PC-3 (cell line): Measurements from ENCODE around the gene SCAF8.

Source experiments
- CTCF ChIP-seq: fragments of 300-600 bp; sonication (generic); conservative IDR thresholded peaks from 2 replicates; pipeline ENCODE4 v1.5.1; 2017; ENCODE audit warnings: antibody characterized with exemption, low read depth, mild to moderate bottlenecking, low read length
- EZH2 ChIP-seq: fragments of 300-600 bp; sonication (generic); IDR thresholded peaks from one replicate; pipeline ENCODE4 v1.6.1; 2017; ENCODE audit warnings: antibody characterized with exemption, mild to moderate bottlenecking, low read length; ENCODE audit not compliant: unreplicated experiment

GRCh38 chr6:154868143-154868594, 135.0 kb downstream of the SCAF8 start:
- TF ChIP-seq EZH2 (no peak), CTCF (peak; percentile 78)
